A549 (cell line): ENCODE results near the gene MRPL16.

Source experiments
- EHMT2 ChIP-seq: fragments of 200-600 bp; sonication (generic); IDR thresholded peaks from 2 replicates; pipeline ENCODE4 v1.6.1; 2016; ENCODE audit warnings: antibody characterized with exemption, low read depth, mild to moderate bottlenecking, moderate library complexity
- RNF2 ChIP-seq: fragments of 200-600 bp; sonication (generic); IDR thresholded peaks from 2 replicates; pipeline ENCODE4 v1.6.1; 2016; ENCODE audit warnings: low read depth, mild to moderate bottlenecking, antibody characterized with exemption, moderate library complexity, borderline replicate concordance

DNA sequence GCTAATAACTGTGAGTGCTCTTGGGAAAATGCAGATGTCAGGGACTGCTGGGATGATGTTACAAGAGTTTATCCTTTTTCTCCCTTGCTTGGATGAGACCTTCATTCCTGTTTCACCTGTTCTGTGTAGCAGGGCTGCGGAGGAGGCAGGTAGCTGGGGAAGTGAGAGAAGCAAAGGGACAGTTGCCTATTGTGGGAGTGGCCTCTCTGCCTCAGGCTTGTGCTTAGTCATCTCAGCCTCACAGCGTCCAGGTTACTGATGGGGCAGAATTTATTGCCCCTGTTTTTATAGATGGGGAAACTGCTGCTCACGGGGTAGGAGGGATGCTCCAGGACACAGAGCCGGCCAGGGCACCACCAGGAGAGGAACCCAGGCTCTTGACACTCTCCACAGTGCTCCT, 53.7 kb downstream of the MRPL16 start:
- no peak for TF ChIP-seq RNF2
- TF ChIP-seq EHMT2 = no peak
